Heart left ventricle (tissue), 13 donors: Measurements from ENCODE around the gene OS9.

Experiments
- CTCF ChIP-seq, 12 donors: fragments of 200-600 bp; sonication (generic) in 4 of 12; IDR thresholded peaks; one replicate each; pipeline versions ENCODE4 v1.5.0 to v1.8.0; 2018 to 2022; ENCODE audit warnings: antibody characterized with exemption in 12 of 12, mild to moderate bottlenecking in 5 of 12
- POLR2A ChIP-seq, 2 donors: fragments of 450-650 bp; IDR thresholded peaks; one replicate each; pipeline ENCODE4 v1.6.1; 2017; ENCODE audit warnings: antibody characterized with exemption in 2 of 2, mild to moderate bottlenecking in 2 of 2, moderate library complexity in 2 of 2
- donor health status: ischemic (EF 13 %, LVEDD 7.1; RV severe dilation, severe dysfunction).
- donor health status: DM: no; HTN: yes; CAD: no.
- donor health status: DM: no; HTN: no; CAD: no.
- donor health status: ischemic (EF 25% LVEDD 6.9; RV normal size, moderate dysfunction).
- donor health status: ischemic (EF 25% LVEDD 5.7; RV mildly dilated, moderate dysfunction).
- donor health status: ischemic (EF 35%, LVEDD 5.7; RV mildly dilated, moderate dysfunction).
- donor health status: nonischemic (EF 11% LVEDD 7.7; RV severe dilation, severe dysfunction).
- donor health status: DM: yes; HTN: yes; CAD: no.
- donor health status: PGD.
- donor health status: ischemic (EF 29% LVEDD 5.4; RV normal size, mild dysfunction).
- donor health status: nonischemic (EF 23%, LVEDD 6.1; RV moderate dilation, normal function).

GRCh38 chr12:57700317-57700716 is 6.4 kb downstream of the OS9 start:
- no peak for TF ChIP-seq POLR2A (IDR thresholded peaks at IDR 0.05)
- TF ChIP-seq CTCF (IDR thresholded peaks at IDR 0.05) = no peak
